Measurements from ENCODE around the gene FARS2. TPM values are rescaled to one million over a fixed set of nuclear protein-coding genes. Genes with fewer than 3 reads are reported as not detected.

Gene FARS2
- total and polyA plus RNA-seq, 4 donors, result 9.2 to 31.4 (median 19.4) TPM

DNA sequence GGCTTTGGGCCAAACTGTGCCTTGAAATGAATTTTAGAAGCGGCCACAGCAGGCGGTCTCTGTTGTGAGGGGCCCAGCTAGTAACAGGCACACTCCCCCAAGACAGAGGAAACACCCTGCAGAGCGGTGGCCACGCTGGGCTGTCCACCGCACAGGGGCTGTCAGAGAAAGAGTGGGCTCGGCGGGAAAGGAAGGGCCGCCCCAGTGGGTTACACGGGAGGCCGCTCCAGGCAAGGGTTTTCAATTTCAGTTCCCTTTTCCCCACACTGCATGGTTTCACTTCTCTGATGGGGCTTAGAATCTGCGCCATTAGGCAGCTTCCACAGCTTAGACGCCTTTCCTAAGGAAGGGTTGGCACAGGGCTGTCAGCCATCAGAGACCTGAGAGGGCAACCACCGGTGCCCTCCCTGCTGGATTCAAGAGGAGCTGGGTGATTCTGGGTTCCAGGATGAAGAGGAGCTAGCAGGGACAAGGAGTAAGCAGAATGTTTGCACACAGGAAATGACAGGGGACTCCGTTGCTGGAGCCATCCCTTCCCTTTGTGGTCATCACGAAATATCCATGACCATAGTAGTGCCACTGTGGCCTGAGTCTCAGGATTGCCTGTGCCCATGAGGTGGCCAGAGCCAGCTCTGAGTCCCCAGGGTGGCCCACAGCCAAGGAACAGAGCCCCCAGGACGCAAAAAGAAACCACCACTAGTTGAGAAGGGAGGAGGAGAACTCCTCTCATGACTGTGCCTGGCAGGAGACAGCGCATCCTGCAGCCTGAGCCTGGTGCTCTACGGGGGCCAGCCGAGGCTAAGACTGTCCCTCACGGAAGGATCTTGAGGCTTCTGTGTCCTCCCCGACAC is 462.8 kb downstream of the FARS2 start:
- 44 to 72% methylated on average over 21 of the region's 21 CpGs for WGBS, 2 donors
- DNase-seq (peak in 1 of 3 donors; percentile 28), ATAC-seq (ENCODE audit: insufficient read depth, low FRiP score) (peak; percentile 55)
- Histone ChIP-seq H3K27ac (ENCODE audit: low read depth in 1 of 2, low read length in 1 of 2) (peak overlapping the region in 1 of 2 donors; percentile 71), H3K9ac (ENCODE audit: insufficient read depth in 1 of 2, low read length in 2 of 2) (no peak overlapping the region), H3K9me3 (ENCODE audit: control insufficient read depth in 4 of 4, insufficient read depth in 3 of 4, low read length in 3 of 4) (no peaks in the 10 kb centered on the region), H3K4me1 (ENCODE audit: control insufficient read depth in 5 of 5, insufficient read depth in 5 of 5, low read length in 5 of 5) (peaks cover 0 to 14% (median 0%) of the 10 kb centered on the region in 5 donors), H3K36me3 (ENCODE audit: control insufficient read depth in 4 of 4, insufficient read depth in 4 of 4, low read length in 4 of 4) (no peaks in the 10 kb centered on the region), H3K27me3 (ENCODE audit: control insufficient read depth in 3 of 3, insufficient read depth in 3 of 3, low read length in 2 of 3) (no peaks in the 10 kb centered on the region), H3K4me3 (no peak overlapping the region)
- TF ChIP-seq, protein P1, sequence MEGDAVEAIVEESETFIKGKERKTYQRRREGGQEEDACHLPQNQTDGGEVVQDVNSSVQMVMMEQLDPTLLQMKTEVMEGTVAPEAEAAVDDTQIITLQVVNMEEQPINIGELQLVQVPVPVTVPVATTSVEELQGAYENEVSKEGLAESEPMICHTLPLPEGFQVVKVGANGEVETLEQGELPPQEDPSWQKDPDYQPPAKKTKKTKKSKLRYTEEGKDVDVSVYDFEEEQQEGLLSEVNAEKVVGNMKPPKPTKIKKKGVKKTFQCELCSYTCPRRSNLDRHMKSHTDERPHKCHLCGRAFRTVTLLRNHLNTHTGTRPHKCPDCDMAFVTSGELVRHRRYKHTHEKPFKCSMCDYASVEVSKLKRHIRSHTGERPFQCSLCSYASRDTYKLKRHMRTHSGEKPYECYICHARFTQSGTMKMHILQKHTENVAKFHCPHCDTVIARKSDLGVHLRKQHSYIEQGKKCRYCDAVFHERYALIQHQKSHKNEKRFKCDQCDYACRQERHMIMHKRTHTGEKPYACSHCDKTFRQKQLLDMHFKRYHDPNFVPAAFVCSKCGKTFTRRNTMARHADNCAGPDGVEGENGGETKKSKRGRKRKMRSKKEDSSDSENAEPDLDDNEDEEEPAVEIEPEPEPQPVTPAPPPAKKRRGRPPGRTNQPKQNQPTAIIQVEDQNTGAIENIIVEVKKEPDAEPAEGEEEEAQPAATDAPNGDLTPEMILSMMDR (IDR thresholded peaks at IDR 0.05; ENCODE audit: control extremely low read depth, extremely low read depth), result no peak

GRCh38 chr6:5724911-5725310 is 463.6 kb downstream of the FARS2 start:
- Histone ChIP-seq H3K9me3 (ENCODE audit: control insufficient read depth in 4 of 4, insufficient read depth in 3 of 4, low read length in 3 of 4) (no peaks in the 10 kb centered on the region), H3K36me3 (ENCODE audit: control insufficient read depth in 4 of 4, insufficient read depth in 4 of 4, low read length in 4 of 4) (no peaks in the 10 kb centered on the region), H3K4me3 (no peak overlapping the region), H3K4me1 (ENCODE audit: control insufficient read depth in 5 of 5, insufficient read depth in 5 of 5, low read length in 5 of 5) (peaks cover 0 to 17% (median 0%) of the 10 kb centered on the region in 5 donors), H3K9ac (ENCODE audit: insufficient read depth in 1 of 2, low read length in 2 of 2) (no peak overlapping the region), H3K27ac (ENCODE audit: low read depth in 1 of 2, low read length in 1 of 2) (no peak overlapping the region), H3K27me3 (ENCODE audit: control insufficient read depth in 3 of 3, insufficient read depth in 3 of 3, low read length in 2 of 3) (no peaks in the 10 kb centered on the region)
- TF ChIP-seq, protein P1 (IDR thresholded peaks at IDR 0.05; ENCODE audit: control extremely low read depth, extremely low read depth), result no peak
- ATAC-seq (ENCODE audit: insufficient read depth, low FRiP score), result no peak
- WGBS, 2 donors, result 80 to 92% methylated on average over 10 of the region's 10 CpGs
- DNase-seq, result no peak

GRCh38 chr6:5726976-5727718 is 465.8 kb downstream of the FARS2 start:
- DNase-seq (no peak), ATAC-seq (ENCODE audit: insufficient read depth, low FRiP score) (no peak)
- no peak overlapping the region for H3K9ac ChIP-seq (ENCODE audit: insufficient read depth in 1 of 2, low read length in 2 of 2)
- no peaks in the 10 kb centered on the region for H3K36me3 ChIP-seq (ENCODE audit: control insufficient read depth in 4 of 4, insufficient read depth in 4 of 4, low read length in 4 of 4)
- TF ChIP-seq, protein P1 (IDR thresholded peaks at IDR 0.05; ENCODE audit: control extremely low read depth, extremely low read depth), result no peak
- H3K27ac ChIP-seq (ENCODE audit: low read depth in 1 of 2, low read length in 1 of 2), result no peak overlapping the region
- H3K9me3 ChIP-seq (ENCODE audit: control insufficient read depth in 4 of 4, insufficient read depth in 3 of 4, low read length in 3 of 4), result no peaks in the 10 kb centered on the region
- H3K4me1 ChIP-seq (ENCODE audit: control insufficient read depth in 5 of 5, insufficient read depth in 5 of 5, low read length in 5 of 5), result peaks cover 0 to 23% (median 0%) of the 10 kb centered on the region in 5 donors
- H3K4me3 ChIP-seq, result no peak overlapping the region
- no peaks in the 10 kb centered on the region for H3K27me3 ChIP-seq (ENCODE audit: control insufficient read depth in 3 of 3, insufficient read depth in 3 of 3, low read length in 2 of 3)
- 95 to 97% methylated on average over 17 of the region's 17 CpGs for WGBS, 2 donors
